ENCODE measurements around the gene ADARB2. TPM values are rescaled to one million over a fixed set of nuclear protein-coding genes. Genes with fewer than 3 reads are reported as not detected.

The ADARB2 gene
- total and polyA plus RNA-seq, 2 experiments from 2014 or later: 2.0 to 5.0 TPM

DNA sequence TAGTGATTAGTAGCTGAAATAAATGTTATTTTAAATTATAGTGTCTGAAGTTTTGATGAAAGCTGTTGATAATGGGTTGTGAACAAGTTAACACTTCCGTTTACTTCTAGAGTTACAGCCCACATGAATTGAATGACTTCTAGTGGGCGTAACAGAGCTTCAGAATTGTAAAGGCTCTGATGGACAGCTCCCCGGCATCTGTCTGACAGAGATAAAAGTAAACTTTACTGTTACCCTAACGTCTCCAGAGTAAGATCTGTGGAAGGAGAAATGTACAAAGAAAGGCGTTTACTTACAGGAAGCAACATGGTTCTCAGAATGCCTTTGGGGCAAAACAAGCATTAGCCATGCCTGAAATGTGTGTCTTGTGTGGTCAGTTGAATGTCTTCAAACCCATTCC is 124.4 kb downstream of the ADARB2 start:
- peaks cover 46% of the 10 kb centered on the region for H3K4me1 Mint-ChIP-seq

More for the DNA sequence above, 124.4 kb downstream of the ADARB2 start:
- Mint-ChIP-seq H3K36me3 (ENCODE audit: low read depth) (no peaks in the 10 kb centered on the region), H3K4me3 (no peak overlapping the region), H3K27me3 (ENCODE audit: insufficient read depth, low read depth, poor library complexity) (peaks cover 25% of the 10 kb centered on the region), H3K9me3 (no peaks in the 10 kb centered on the region), H3K27ac (no peak overlapping the region)
- no peaks in the 10 kb centered on the region for H3K9me2 ChIP-seq (ENCODE audit: insufficient read depth)
- no peak overlapping the region for H3K27ac ChIP-seq (ENCODE audit: low read depth)
- DNase-seq (ENCODE audit: low spot score): no peak
- TF ChIP-seq NANOG (IDR thresholded peaks at IDR 0.05; ENCODE audit: borderline replicate concordance) (no peak), JUNB (IDR thresholded peaks at IDR 0.05; ENCODE audit: unreplicated experiment) (no peak), CREB1 (CRISPR knock-in tag; IDR thresholded peaks at IDR 0.05; ENCODE audit: low read depth) (no peak), EZH2 (IDR thresholded peaks at IDR 0.05; ENCODE audit: low read depth, unreplicated experiment) (no peak), ZNF331 (CRISPR knock-in tag; IDR thresholded peaks at IDR 0.05; ENCODE audit: low read depth) (no peak), ZNF114 (CRISPR knock-in tag; IDR thresholded peaks at IDR 0.05) (no peak), EZH2phosphoT487 (IDR thresholded peaks at IDR 0.05; ENCODE audit: unreplicated experiment) (no peak), STAT1 (IDR thresholded peaks at IDR 0.05; ENCODE audit: unreplicated experiment) (no peak), POLR2AphosphoS5 (IDR thresholded peaks at IDR 0.05; ENCODE audit: low read depth) (no peak)
- TF ChIP-seq, protein P1, sequence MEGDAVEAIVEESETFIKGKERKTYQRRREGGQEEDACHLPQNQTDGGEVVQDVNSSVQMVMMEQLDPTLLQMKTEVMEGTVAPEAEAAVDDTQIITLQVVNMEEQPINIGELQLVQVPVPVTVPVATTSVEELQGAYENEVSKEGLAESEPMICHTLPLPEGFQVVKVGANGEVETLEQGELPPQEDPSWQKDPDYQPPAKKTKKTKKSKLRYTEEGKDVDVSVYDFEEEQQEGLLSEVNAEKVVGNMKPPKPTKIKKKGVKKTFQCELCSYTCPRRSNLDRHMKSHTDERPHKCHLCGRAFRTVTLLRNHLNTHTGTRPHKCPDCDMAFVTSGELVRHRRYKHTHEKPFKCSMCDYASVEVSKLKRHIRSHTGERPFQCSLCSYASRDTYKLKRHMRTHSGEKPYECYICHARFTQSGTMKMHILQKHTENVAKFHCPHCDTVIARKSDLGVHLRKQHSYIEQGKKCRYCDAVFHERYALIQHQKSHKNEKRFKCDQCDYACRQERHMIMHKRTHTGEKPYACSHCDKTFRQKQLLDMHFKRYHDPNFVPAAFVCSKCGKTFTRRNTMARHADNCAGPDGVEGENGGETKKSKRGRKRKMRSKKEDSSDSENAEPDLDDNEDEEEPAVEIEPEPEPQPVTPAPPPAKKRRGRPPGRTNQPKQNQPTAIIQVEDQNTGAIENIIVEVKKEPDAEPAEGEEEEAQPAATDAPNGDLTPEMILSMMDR (conservative IDR thresholded peaks at IDR 0.05; ENCODE audit: low read depth in 2 of 2): no peak
- TF ChIP-seq, protein P2, sequence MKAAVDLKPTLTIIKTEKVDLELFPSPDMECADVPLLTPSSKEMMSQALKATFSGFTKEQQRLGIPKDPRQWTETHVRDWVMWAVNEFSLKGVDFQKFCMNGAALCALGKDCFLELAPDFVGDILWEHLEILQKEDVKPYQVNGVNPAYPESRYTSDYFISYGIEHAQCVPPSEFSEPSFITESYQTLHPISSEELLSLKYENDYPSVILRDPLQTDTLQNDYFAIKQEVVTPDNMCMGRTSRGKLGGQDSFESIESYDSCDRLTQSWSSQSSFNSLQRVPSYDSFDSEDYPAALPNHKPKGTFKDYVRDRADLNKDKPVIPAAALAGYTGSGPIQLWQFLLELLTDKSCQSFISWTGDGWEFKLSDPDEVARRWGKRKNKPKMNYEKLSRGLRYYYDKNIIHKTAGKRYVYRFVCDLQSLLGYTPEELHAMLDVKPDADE (IDR thresholded peaks at IDR 0.05): no peak
- TF ChIP-seq, protein P3, sequence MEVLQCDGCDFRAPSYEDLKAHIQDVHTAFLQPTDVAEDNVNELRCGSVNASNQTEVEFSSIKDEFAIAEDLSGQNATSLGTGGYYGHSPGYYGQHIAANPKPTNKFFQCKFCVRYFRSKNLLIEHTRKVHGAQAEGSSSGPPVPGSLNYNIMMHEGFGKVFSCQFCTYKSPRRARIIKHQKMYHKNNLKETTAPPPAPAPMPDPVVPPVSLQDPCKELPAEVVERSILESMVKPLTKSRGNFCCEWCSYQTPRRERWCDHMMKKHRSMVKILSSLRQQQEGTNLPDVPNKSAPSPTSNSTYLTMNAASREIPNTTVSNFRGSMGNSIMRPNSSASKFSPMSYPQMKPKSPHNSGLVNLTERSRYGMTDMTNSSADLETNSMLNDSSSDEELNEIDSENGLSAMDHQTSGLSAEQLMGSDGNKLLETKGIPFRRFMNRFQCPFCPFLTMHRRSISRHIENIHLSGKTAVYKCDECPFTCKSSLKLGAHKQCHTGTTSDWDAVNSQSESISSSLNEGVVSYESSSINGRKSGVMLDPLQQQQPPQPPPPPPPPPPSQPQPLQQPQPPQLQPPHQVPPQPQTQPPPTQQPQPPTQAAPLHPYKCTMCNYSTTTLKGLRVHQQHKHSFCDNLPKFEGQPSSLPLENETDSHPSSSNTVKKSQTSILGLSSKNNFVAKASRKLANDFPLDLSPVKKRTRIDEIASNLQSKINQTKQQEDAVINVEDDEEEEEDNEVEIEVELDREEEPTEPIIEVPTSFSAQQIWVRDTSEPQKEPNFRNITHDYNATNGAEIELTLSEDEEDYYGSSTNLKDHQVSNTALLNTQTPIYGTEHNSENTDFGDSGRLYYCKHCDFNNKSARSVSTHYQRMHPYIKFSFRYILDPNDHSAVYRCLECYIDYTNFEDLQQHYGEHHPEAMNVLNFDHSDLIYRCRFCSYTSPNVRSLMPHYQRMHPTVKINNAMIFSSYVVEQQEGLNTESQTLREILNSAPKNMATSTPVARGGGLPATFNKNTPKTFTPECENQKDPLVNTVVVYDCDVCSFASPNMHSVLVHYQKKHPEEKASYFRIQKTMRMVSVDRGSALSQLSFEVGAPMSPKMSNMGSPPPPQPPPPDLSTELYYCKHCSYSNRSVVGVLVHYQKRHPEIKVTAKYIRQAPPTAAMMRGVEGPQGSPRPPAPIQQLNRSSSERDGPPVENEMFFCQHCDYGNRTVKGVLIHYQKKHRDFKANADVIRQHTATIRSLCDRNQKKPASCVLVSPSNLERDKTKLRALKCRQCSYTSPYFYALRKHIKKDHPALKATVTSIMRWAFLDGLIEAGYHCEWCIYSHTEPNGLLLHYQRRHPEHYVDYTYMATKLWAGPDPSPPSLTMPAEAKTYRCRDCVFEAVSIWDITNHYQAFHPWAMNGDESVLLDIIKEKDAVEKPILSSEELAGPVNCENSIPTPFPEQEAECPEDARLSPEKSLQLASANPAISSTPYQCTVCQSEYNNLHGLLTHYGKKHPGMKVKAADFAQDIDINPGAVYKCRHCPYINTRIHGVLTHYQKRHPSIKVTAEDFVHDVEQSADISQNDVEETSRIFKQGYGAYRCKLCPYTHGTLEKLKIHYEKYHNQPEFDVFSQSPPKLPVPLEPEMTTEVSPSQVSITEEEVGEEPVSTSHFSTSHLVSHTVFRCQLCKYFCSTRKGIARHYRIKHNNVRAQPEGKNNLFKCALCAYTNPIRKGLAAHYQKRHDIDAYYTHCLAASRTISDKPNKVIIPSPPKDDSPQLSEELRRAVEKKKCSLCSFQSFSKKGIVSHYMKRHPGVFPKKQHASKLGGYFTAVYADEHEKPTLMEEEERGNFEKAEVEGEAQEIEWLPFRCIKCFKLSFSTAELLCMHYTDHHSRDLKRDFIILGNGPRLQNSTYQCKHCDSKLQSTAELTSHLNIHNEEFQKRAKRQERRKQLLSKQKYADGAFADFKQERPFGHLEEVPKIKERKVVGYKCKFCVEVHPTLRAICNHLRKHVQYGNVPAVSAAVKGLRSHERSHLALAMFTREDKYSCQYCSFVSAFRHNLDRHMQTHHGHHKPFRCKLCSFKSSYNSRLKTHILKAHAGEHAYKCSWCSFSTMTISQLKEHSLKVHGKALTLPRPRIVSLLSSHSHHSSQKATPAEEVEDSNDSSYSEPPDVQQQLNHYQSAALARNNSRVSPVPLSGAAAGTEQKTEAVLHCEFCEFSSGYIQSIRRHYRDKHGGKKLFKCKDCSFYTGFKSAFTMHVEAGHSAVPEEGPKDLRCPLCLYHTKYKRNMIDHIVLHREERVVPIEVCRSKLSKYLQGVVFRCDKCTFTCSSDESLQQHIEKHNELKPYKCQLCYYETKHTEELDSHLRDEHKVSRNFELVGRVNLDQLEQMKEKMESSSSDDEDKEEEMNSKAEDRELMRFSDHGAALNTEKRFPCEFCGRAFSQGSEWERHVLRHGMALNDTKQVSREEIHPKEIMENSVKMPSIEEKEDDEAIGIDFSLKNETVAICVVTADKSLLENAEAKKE (CRISPR knock-in tag; IDR thresholded peaks at IDR 0.05): no peak
- TF ChIP-seq, protein P4, sequence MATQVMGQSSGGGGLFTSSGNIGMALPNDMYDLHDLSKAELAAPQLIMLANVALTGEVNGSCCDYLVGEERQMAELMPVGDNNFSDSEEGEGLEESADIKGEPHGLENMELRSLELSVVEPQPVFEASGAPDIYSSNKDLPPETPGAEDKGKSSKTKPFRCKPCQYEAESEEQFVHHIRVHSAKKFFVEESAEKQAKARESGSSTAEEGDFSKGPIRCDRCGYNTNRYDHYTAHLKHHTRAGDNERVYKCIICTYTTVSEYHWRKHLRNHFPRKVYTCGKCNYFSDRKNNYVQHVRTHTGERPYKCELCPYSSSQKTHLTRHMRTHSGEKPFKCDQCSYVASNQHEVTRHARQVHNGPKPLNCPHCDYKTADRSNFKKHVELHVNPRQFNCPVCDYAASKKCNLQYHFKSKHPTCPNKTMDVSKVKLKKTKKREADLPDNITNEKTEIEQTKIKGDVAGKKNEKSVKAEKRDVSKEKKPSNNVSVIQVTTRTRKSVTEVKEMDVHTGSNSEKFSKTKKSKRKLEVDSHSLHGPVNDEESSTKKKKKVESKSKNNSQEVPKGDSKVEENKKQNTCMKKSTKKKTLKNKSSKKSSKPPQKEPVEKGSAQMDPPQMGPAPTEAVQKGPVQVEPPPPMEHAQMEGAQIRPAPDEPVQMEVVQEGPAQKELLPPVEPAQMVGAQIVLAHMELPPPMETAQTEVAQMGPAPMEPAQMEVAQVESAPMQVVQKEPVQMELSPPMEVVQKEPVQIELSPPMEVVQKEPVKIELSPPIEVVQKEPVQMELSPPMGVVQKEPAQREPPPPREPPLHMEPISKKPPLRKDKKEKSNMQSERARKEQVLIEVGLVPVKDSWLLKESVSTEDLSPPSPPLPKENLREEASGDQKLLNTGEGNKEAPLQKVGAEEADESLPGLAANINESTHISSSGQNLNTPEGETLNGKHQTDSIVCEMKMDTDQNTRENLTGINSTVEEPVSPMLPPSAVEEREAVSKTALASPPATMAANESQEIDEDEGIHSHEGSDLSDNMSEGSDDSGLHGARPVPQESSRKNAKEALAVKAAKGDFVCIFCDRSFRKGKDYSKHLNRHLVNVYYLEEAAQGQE (IDR thresholded peaks at IDR 0.05; ENCODE audit: unreplicated experiment): no peak
- no peaks in the 10 kb centered on the region for H3K27me3 ChIP-seq (ENCODE audit: insufficient read depth)
- peaks cover 14% of the 10 kb centered on the region for H3K4me1 ChIP-seq (ENCODE audit: insufficient read depth)
- H3K79me2 ChIP-seq (replicated peaks; ENCODE audit: insufficient read depth): no peaks in the 10 kb centered on the region
- no peaks in the 10 kb centered on the region for H3F3A ChIP-seq (replicated peaks; ENCODE audit: low read depth)
- H3K4me3 ChIP-seq: no peak overlapping the region
- no peak for ATAC-seq
- no peak overlapping the region for H3K4me2 ChIP-seq
- H2AFZ ChIP-seq: no peak overlapping the region
- H3K36me3 ChIP-seq (ENCODE audit: insufficient read depth): no peaks in the 10 kb centered on the region
- no peaks in the 10 kb centered on the region; the same call in 1 of the 2 replicates for H4K20me1 ChIP-seq (replicated peaks; ENCODE audit: insufficient read depth)
